ENCODE measurements around the gene AURKA.

AURKA gene

DNA sequence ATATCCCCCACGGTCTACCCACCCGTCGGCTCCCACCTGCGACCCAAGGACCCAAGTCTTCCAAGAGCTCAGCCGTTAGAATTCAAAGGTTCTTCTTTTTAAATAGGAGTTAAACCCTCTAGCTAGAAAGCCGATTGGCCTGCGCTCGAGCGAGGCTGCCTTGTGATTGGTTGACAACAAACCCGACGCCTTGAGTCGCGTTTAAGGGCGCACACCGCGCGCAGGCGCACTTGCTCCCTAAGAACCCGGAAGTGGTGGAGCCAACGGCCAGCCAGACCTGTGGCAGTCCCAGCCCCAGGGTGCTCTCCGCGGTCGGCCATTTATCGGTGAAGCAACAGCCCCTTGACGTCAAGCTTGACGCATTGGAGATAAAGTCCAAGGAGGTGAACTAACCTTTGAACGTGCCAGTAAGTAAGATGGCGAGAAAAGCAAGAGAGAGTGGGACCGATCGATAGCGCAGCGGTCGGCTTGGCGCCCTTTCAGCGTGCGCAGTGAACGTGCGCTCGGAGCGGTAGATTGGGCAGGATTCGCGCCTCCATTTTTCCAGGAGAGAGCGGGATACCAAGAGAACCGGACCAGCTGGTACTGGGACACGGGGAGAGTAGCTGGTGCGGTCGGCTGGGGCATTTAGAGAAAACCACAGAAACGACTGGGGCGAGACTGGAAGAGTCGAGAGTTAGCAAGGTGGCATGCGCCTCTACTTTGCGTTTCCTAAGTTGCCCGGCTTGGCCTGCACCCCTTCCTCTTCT is at the start of gene AURKA, which contains the start of gene CSTF1:
Gene AURKA (minus strand): TSS at position 84 of the 749 bp plus-strand sequence. CDS start 4,018 bp downstream, outside the sequence.
Gene CSTF1 (plus strand): TSS at position 514 of the 749 bp plus-strand sequence. CDS start 2,908 bp downstream, outside the sequence.
- DNase-seq: peak; percentile 98 to 99

DNA sequence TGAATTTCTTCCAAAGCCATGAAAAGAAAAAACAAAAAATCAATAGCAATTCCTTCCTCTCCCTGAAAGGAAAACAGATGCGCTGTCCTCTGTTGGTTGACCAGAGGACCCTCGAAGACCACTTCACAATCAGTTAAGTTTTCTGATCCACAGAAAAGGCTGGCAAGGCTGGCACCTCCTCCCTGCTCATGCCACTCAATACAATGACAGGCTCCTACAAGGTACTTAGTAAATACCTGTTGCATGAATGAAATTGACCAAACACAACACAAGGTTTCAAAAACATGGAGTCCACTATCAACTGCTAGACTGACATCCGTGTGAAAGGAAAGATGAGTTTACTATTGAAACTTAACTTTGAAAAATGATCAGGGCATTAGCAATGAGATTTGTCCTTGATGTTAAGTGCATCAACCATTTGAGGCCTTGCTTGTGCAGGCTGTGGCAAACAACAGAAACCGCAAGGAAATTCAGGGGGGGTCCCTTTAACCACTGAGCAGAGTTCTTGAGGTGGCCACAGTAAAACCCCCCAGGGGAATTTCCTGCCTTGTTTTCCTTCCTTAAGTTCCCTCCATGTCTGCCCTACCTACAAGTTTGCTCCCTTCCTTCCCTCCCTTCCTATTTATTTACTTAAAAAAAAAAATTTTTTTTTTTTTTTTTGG is 48.5 kb upstream of the AURKA start:
- no peak for DNase-seq

DNA sequence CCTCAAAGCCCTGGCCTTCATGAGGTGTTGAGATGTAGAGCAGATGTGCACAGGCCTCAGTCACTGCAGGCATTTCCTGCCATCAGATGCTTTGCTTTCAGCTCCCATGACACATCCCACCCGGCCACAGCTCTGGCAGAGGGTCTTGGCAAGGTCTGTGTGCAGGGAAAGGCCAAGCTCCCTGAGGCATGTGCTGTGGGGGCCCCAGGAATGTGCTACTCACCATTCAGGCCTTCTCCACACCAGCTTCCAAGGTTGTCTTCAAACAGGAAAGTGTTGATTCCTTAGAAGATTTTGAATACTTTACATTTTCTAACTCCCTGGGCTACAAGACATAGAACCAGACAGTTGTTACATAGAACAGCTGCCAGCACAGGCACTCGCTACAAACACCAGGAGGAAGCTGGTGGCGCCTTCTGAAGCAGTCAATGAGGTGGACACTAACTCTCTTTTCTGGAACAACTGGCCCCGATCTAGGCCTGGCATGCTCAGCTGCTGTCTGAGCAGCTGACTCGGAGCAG is 47.8 kb upstream of the AURKA start:
- DNase-seq: no peak

DNA sequence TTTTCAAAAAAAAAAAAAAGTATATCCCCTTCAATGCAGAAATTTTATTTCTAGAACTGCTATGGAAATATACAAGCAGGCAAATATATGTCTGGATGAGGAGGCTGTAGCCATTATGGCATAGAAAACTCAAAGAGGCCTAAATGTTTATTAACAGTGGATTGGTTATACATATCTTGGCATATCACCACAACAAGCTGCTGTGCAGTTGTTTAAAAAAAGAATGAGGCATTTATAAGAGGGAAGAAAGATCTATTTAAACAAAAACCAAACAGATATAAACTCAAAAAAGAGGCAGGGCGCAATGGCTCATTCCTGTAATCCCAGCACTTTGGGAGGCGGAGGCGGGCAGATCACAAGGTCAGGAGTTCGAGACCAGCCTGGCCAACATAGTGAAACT is 46.3 kb upstream of the AURKA start:
- DNase-seq: no peak

DNA sequence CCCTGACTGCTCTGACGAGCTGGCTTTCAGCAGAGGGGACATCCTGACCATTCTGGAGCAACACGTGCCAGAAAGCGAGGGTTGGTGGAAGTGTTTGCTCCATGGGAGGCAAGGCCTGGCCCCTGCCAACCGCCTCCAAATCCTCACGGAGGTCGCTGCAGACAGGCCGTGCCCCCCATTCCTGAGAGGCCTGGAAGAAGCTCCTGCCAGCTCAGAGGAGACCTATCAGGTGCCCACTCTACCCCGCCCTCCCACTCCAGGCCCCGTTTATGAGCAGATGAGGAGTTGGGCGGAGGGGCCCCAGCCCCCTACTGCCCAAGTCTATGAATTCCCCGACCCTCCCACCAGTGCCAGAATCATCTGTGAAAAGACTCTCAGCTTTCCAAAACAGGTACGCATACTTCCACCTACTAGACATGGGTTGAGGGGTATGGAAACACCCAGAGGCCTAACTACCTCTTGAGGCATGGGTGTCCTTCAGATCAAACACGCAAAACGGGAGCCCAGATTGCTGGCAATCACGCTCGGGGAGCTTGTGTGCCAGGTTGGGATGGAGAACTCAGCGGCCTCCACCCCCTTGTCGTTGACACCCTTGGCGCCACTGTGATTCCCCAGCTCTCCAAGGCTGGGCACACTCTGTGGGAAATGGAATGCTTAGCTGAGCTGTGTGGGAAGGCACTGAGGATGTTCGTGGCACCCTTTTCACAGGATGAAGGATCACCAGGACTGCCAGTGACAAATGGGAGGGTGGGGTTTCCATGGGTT is 45.4 kb upstream of the AURKA start:
- DNase-seq: no peak

DNA sequence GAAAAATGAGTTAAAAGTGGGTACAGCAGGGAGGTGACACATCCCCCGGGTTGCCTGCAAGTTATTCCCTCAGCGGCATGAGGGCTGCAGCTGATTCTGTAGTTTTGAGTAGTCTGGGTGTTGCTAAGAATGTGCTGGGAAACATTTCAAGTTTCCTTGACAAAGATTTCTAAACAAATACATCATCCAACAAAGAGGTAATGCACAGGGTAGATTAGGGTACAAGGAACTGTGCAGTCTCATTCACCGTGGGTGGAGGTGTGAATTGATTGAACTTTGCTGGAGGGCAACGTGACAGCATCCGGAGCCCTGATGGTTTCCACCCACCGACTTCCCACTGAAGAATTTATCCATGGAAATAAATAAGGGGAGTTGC is 41.9 kb upstream of the AURKA start:
- no peak for DNase-seq

DNA sequence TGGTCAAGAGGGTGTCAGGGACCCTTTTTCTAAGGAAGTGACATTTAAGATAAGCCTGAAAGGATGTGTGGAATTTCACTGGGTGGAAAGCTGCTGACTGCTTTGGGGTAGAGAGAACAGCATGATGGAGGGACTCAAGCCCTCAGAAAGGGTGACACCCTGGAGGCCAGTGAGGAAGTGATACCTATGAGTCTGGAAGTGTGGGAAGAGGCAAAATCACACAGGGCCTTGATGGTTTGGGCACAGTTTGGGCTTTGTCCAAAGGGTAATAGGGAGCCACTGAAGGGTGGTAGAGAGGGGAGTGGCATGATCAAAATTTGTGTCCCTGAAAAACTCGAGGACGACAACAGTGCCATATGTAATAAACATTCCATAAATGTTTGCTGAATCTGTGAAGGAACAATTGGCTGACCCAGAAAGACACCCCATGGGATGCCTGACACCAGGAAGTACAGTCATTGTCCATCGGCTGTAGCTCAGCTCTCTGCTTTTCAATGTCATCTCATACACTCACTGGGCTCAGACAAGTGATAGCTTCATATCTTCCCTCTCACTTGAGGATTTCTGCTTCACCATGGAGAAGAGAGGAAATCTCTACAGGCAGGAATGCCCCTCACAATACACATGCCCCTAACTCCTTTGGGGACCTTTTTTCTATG is 41.3 kb upstream of the AURKA start:
- DNase-seq: no peak

DNA sequence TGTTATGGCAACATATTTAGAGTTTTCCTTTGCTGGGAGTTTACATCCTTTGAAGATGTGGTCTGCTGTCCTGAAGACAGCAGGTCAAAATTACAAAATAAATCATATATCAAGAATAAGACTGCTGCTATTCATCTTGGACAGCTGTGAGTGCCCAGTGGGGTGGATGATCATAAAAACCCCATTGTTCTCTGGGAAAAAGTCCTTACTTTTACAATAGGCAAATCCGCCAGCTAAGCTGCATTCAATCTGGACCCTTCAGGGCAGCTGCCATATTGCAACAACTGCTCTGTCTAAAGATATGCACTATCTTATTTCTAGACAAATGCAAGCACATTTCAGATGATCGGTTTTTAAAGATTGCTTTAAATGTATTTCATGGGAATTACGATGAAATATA is 39.5 kb upstream of the AURKA start:
- DNase-seq: peak in 1 of 2 experiments; percentile 17

DNA sequence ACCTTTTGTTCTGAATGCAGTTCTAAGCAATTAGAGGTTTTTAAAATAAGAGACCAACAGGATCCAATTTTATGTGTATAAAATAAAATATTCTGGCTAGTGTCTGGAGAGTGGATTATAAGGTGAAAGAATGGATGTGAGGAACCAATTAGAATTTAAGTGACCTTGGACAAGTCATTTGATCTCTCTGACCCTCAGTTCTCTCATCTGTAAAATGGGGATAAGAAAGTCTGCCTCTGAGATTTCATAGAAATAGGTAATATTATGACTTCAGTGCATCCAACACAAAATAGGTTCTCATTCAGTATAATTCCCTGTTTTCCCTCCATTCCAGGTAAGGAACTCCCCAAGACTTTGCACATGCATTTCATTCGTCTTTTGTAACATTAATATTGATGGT is 38.9 kb upstream of the AURKA start:
- no peak for DNase-seq

DNA sequence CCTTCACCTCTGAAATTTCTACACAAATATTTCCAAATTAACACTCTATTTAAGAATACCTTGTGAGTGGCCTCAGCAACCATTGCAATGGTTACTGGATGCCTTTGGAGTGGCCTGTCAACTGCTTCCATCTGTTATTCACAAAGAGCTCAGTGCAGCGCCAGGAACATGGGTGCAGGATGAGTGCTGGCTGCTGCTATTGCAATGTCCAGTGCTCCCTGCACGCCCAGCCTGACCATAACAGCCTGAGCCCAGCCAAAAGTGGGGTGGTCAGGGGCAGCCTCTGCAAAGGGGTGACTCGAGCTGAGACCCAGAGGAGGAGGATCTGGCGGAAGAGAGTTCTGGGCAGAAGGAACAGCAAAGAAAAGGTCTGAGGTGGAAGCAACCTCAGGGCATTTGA is 38.4 kb upstream of the AURKA start:
- DNase-seq: no peak

DNA sequence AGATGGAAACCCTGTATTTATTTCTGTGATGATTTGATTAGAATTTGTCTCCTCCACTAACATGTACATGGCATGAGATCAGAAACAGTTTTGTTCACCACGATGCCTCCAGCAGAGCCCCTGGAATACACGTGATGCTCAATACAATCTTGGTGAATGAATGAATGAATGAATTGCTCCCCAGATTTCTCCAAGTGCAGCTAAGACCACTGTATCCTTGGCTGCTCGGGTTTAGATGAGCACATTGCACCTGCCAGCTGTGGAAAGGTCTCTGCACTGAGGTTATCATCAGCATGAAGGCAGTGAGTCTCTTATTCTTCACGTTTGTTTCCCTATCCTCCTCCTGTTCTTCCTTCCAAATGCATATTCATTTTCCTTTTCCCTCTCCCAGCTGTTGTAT is 37.9 kb upstream of the AURKA start:
- DNase-seq: no peak

DNA sequence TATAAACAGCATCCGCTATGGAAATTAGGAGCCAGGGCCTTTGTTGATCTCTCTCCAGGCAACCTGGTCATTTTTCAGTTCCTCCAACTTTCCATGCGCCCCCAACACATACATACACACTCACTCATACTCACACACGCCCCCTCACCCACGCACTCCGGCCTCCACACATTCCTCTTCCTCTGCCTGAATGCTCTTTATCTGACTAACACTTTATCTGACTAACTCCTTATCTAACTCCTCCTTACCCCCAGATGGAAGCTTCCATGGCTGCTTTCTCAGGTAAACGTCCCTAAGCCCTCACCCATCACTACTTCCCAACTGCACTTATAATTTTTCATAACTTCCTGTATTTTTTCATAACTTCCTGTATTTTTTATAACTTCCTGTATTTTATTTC is 37.5 kb upstream of the AURKA start:
- no peak for DNase-seq

DNA sequence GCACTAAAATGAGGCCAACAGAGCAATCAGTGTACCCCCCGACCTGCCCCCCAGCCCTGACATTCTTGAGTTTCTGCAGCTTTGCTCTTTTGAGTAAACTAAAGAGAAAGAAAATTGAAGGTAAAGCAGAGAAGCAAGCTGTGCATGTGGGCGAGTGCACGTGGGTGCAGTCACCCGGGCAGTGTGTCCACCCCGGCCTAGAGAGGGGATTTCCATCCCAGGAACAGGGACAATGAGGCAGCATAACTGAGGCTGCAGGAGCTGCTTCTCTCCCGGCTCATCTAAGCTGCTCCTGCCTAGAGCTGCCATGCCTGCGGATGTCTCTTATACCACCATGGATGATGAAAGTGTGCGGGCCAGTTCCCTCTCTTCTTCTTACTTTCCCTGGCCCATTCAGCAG is 36.9 kb upstream of the AURKA start:
- no peak for DNase-seq

DNA sequence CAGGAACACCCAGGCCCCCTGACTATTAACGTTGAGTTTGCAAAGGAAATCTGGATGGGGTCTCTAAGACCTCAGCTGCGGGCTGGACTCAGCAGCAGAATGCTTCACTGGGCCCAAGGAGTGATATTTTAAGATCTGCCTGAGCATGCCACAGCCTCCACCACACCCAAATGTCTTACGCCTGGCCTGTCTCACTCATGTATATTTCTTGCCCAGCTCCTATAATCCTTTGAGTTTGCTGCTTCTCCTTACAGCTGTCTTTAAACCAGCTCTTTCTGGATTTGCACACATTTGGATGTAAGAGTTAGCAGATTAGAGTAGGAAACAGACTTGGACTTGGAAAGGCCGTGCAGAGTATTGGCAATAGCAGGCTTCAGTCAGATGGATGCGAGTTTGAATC is 36.4 kb upstream of the AURKA start:
- no peak for DNase-seq

DNA sequence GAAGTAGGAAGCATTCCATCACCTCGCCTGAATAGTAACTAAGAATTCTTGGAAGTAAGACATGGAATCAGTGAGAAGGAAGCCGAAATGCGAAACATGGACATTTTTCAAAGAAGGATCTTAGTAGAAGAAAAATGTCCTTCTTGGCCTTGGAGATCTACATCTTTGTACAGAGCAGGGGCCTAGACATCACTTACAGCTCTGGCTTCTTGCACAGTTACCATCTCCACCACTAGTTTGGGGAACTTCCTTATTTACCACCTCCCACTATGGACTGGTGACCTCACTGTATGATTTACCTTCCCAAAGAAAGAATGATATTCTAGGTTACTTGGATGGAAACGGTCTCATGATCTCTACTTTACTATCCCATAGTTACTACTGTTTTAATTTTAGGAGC is 35.8 kb upstream of the AURKA start:
- no peak for DNase-seq

DNA sequence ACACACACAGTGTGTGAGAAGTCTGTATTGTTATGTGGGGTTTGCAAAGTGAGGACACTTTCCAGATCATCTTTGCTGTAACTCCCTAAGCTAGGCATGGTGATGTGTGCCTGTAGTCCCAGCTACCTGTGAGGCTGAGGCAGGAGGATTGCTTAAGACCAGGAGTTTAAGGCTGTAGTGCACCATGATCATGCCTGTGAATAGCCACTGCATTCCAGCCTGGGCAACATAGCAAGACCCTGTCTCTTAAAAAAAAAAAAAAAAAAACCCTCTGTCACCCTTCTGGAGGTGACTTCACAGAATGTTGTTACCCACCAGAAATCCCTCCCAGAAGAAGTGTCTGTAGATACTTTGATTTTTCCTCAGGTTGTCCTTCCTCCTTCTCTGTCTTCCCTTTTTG is 34.9 kb upstream of the AURKA start:
- DNase-seq: no peak

DNA sequence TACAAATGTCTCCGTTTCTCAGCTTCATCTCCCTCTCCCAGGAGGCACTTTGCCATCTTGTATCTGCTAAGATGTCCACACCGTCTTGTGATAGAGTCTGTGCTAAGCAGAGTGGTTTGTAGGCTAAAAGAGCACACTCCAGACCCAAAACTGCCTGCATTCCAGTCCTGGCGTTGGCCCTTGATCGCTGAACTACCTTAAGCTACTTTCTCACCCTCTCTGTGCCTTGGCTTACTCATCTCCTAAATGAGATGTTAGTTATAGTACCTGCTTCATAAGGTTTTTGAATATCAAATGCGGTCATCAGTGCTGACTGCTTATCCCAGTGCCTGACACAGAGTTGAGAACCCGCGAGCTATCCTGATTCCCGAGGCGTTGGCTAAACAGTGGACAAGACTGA is 34.0 kb upstream of the AURKA start:
- no peak for DNase-seq

DNA sequence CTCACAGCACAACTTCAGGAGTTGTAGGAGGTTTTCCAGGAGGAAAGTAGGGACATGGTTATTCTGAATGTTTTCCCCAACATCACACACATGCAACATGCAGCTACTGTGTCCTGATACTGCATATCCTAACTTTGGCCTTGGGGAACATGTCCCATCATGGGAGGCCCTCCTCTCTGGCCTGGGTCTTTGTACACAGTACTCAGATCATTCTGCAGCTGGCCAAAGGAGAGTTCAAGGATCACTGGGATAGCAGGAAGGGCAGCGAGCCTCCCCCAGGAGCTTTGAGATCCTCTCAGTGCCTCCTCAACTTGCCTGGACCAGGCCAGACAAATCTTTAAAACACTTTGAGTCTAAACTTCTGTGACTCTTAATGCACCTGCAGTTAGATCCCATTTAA is 32.9 kb upstream of the AURKA start:
- DNase-seq: no peak

DNA sequence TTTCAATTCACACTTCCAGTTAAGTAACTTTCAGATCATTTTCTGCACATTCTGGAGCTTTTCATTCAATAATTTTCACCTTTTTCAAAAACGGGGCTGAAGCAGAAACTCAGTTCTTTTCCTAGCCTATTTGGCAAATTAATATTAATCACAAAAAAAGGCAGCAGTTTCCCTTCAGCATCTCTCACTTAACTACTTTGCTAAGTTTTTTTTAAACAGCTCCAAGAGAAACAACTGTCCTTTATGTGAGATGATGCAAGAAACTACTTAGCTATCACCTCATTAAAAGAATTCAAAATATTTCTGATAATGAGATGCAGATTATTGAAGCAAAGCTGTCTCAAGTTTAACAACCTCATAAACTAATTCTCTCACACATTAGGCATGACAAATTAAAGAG is 31.9 kb upstream of the AURKA start:
- no peak for DNase-seq

DNA sequence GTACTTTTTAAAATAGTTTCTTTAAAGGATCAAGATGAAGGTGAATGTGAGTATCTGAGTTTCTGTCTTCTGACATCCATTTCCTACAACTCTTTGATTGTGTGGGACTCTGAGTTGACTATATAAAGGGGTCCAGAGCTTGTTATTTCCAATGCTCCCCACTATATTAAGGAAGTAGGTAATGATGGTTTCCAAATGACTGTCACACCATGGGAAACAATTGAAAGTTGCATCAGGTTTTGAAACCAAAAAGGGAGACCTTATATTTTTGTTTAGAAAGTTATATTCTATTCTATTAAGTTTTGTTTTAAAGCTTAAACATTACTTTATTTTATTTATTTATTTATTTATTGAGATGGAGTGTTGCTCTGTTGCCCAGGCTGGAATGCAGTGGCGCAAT is 31.2 kb upstream of the AURKA start:
- no peak for DNase-seq

DNA sequence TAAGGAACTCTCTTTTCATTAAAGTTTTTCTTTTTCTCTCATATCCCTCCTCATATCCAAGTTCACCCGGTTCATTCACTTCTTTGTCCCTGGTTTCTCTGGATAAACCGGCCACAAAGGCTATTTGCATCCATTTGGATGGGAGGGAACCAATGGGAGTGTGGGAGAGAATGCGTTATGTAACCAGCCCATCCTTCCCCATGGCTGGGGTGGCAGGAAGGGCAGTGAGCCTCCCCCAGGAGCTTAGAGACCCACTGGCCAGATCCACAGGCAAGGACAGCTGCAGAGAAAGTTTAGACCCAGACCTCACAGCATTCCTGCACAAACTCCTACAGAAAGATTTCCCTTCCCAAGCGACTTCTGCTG is 30.8 kb upstream of the AURKA start:
- no peak for DNase-seq

DNA sequence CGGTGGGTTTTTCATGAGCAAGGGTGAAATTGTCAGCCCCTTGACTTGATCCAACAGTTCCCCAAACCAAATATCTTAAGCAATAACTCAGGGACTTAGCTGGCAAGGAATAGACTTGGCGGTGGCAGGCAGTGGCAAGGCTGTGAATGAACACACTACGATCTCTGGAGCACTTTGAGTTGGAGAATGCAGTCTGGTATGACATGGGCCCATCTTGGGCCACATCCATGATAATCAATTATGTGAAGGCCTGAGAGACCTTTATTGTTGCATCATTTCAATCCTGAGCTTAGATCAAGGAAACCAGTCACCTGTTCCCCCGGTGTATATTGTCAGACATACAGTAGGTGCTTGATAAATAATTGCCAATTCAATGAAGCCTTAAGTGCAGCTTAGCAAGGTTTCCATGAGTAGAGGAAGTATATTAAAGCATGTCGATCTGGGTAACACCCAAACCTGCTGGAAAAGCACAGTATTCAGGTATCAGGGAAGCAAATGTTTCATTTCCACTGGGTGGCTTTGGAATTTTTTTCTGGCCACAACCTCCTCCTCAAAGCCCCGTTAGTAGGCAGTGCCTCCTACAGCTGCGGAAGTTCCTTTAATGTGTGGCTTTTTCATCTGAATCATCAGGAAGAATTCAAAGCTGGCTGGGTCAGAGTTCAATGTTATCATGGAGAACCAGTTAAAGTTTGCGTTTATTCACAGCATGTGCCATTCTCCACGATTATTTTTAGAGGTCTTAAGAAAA is 30.2 kb upstream of the AURKA start:
- DNase-seq: no peak
